ENCODE data around the gene DDX51. TPM values are rescaled to one million over a fixed set of nuclear protein-coding genes. Genes with fewer than 3 reads are reported as not detected.

Gene DDX51
- total RNA-seq, 4 donors from 2014 or later: 9.1 to 12.8 (median 11.3) TPM

- Histone ChIP-seq H3K27me3 (peaks cover 0 to 43% (median 5%) of the 10 kb centered on the region in 4 donors), H3K9me3 (no peaks in the 10 kb centered on the region), H3K4me3 (no peak overlapping the region), H3K27ac (replicated peaks in 1 of 4) (no peak overlapping the region), H3K4me1 (peaks cover 0 to 20% (median 16%) of the 10 kb centered on the region in 4 donors), H3K36me3 (peaks cover 0 to 23% (median 19%) of the 10 kb centered on the region in 4 donors)
- intact Hi-C loops (cut with DNase I): no loop called here
- no peak for DNase-seq (ENCODE audit: extremely low spot score)
- TF ChIP-seq EP300 (IDR thresholded peaks at IDR 0.05): no peak
- TF ChIP-seq POLR2AphosphoS5 (IDR thresholded peaks at IDR 0.05): no peak
- TF ChIP-seq POLR2A (IDR thresholded peaks at IDR 0.05; ENCODE audit: low read depth): no peak
- no peak for TF ChIP-seq CTCF (IDR thresholded peaks at IDR 0.05)
- 46% methylated on average over 14 of the region's 14 CpGs for WGBS
Observed at GRCh38 chr12:132161036-132161781, 17.1 kb upstream of the DDX51 start.

- H3K4me3 ChIP-seq: no peak overlapping the region
- no peaks in the 10 kb centered on the region for H3K9me3 ChIP-seq
- no peak for DNase-seq (ENCODE audit: extremely low spot score)
- intact Hi-C loops (cut with DNase I): no loop called here
- H3K27me3 ChIP-seq: peaks cover 0 to 38% (median 3%) of the 10 kb centered on the region in 4 donors
- H3K4me1 ChIP-seq: peaks cover 0 to 20% (median 16%) of the 10 kb centered on the region in 4 donors
- H3K27ac ChIP-seq (replicated peaks in 1 of 4): no peak overlapping the region
- 75% methylated on average over 9 of the region's 15 CpGs for WGBS
- TF ChIP-seq POLR2A (IDR thresholded peaks at IDR 0.05; ENCODE audit: low read depth) (no peak), EP300 (IDR thresholded peaks at IDR 0.05) (no peak), CTCF (IDR thresholded peaks at IDR 0.05) (no peak), POLR2AphosphoS5 (IDR thresholded peaks at IDR 0.05) (no peak)
- H3K36me3 ChIP-seq: peaks cover 0 to 27% (median 19%) of the 10 kb centered on the region in 4 donors
Observed at GRCh38 chr12:132160601-132161035, 16.5 kb upstream of the DDX51 start.

GRCh38 chr12:132160016-132160415, 15.9 kb upstream of the DDX51 start:
- intact Hi-C loops (cut with DNase I): no loop called here

GRCh38 chr12:132159555-132160003, 15.5 kb upstream of the DDX51 start:
- peaks cover 0 to 20% (median 16%) of the 10 kb centered on the region in 4 donors for H3K4me1 ChIP-seq
- H3K27ac ChIP-seq (replicated peaks in 1 of 4): no peak overlapping the region
- peaks cover 0 to 37% (median 3%) of the 10 kb centered on the region in 4 donors for H3K27me3 ChIP-seq
- no peaks in the 10 kb centered on the region for H3K9me3 ChIP-seq
- peaks cover 0 to 27% (median 19%) of the 10 kb centered on the region in 4 donors for H3K36me3 ChIP-seq
- DNase-seq (ENCODE audit: extremely low spot score): no peak
- TF ChIP-seq POLR2AphosphoS5 (IDR thresholded peaks at IDR 0.05): no peak
- no peak for TF ChIP-seq EP300 (IDR thresholded peaks at IDR 0.05)
- no peak for TF ChIP-seq POLR2A (IDR thresholded peaks at IDR 0.05; ENCODE audit: low read depth)
- TF ChIP-seq CTCF (IDR thresholded peaks at IDR 0.05): no peak
- no peak overlapping the region for H3K4me3 ChIP-seq
- WGBS: 74% methylated on average over 14 of the region's 14 CpGs
- intact Hi-C loops (cut with DNase I): loop anchor here (10.0 kb wide), 1 partner anchor 455 kb away; the partner anchor contains the start of genes LRCOL1 and P2RX2

More at GRCh38 chr12:132160016-132160415, 15.9 kb upstream of the DDX51 start:
- Histone ChIP-seq H3K4me3 (no peak overlapping the region), H3K36me3 (peaks cover 0 to 27% (median 19%) of the 10 kb centered on the region in 4 donors), H3K27ac (replicated peaks in 1 of 4) (no peak overlapping the region), H3K9me3 (no peaks in the 10 kb centered on the region), H3K4me1 (peaks cover 0 to 20% (median 16%) of the 10 kb centered on the region in 4 donors), H3K27me3 (peaks cover 0 to 38% (median 3%) of the 10 kb centered on the region in 4 donors)
- no peak for DNase-seq (ENCODE audit: extremely low spot score)
- WGBS: 88% methylated on average over 16 of the region's 16 CpGs
- no peak for TF ChIP-seq POLR2AphosphoS5 (IDR thresholded peaks at IDR 0.05)
- no peak for TF ChIP-seq EP300 (IDR thresholded peaks at IDR 0.05)
- no peak for TF ChIP-seq CTCF (IDR thresholded peaks at IDR 0.05)
- no peak for TF ChIP-seq POLR2A (IDR thresholded peaks at IDR 0.05; ENCODE audit: low read depth)

Data from esophagus muscularis mucosa (tissue), 4 donors.